Epithelial cell of esophagus (primary cell): ENCODE results near the gene SLC7A6OS.

Source experiments
- DNase-seq: peaks from one replicate; pipeline ENCODE4 v3.0.0; 2010; ENCODE audit warnings: low read depth
- H3K4me3 ChIP-seq: 2 replicates; pipeline ENCODE4 v1.5.1; 2011; ENCODE audit warnings: mild to moderate bottlenecking, low read length, control low read depth
- CTCF ChIP-seq: IDR thresholded peaks from 2 replicates; pipeline ENCODE4 v1.5.1; 2011; ENCODE audit warnings: low read depth, mild to moderate bottlenecking, low read length, control low read depth, inconsistent platforms; ENCODE audit not compliant: insufficient read depth; ENCODE audit errors: missing control alignments

The SLC7A6OS gene

GRCh38 chr16:68288252-68288650 lies 22.5 kb downstream of the SLC7A6OS start:
- no peak for TF ChIP-seq CTCF
- H3K4me3 ChIP-seq: no peak overlapping the region
- DNase-seq: no peak

GRCh38 chr16:68287276-68288251 lies 23.2 kb downstream of the SLC7A6OS start:
- DNase-seq: peak; percentile 67

GRCh38 chr16:68286153-68287074 lies 24.3 kb downstream of the SLC7A6OS start:
- no peak overlapping the region for H3K4me3 ChIP-seq
- DNase-seq: no peak
- no peak for TF ChIP-seq CTCF

More at GRCh38 chr16:68287276-68288251, 23.2 kb downstream of the SLC7A6OS start:
- no peak for TF ChIP-seq CTCF
- no peak overlapping the region for H3K4me3 ChIP-seq

GRCh38 chr16:68285683-68286082 lies 25.1 kb downstream of the SLC7A6OS start:
- no peak overlapping the region for H3K4me3 ChIP-seq
- no peak for DNase-seq
- no peak for TF ChIP-seq CTCF

GRCh38 chr16:68284847-68285246 lies 25.9 kb downstream of the SLC7A6OS start:
- no peak for TF ChIP-seq CTCF
- no peak overlapping the region for H3K4me3 ChIP-seq

GRCh38 chr16:68283801-68284598 lies 26.7 kb downstream of the SLC7A6OS start:
- TF ChIP-seq CTCF: no peak
- no peak for DNase-seq
- H3K4me3 ChIP-seq: no peak overlapping the region

More at GRCh38 chr16:68284847-68285246, 25.9 kb downstream of the SLC7A6OS start:
- no peak for DNase-seq
